Thyroid gland (tissue), 4 donors: Measurements from ENCODE around the gene TMC6. TPM values are rescaled to one million over a fixed set of nuclear protein-coding genes. Genes with fewer than 3 reads are reported as not detected.

Source experiments
- DNase-seq, 2 donors: peaks; one replicate each; pipeline ENCODE4 v3.0.0-alpha.2; 2019
- H3K27ac ChIP-seq, 3 donors: fragments of 200-600 bp; sonication (generic); 1 replicate in 2 of 3; 2 replicates in 1 of 3; pipeline ENCODE4 v1.5.1; 2016 to 2019; ENCODE audit warnings: mild to moderate bottlenecking in 1 of 3, moderate library complexity in 1 of 3
- H3K27me3 ChIP-seq: fragments of 200-600 bp; sonication (generic); one replicate; pipeline ENCODE4 v1.5.1; 2019
- H3K36me3 ChIP-seq, 2 donors: fragments of 200-600 bp; sonication (generic); one replicate each; pipeline ENCODE4 v1.5.1; 2016 to 2019
- H3K4me1 ChIP-seq, 2 donors: fragments of 200-600 bp; sonication (generic); one replicate each; pipeline ENCODE4 v1.5.1; 2017 to 2019
- H3K4me3 ChIP-seq, 3 donors: fragments of 200-600 bp; sonication (generic); replicated peaks in 1 of 3; 1 replicate in 2 of 3; 2 replicates in 1 of 3; pipeline ENCODE4 v1.5.1; 2016; ENCODE audit warnings: mild to moderate bottlenecking in 1 of 3
- H3K9me3 ChIP-seq: fragments of 200-600 bp; sonication (generic); one replicate; pipeline ENCODE4 v1.5.1; 2017
- POLR2A ChIP-seq, 2 donors: fragments of 450-650 bp; IDR thresholded peaks; one replicate each; pipeline ENCODE4 v1.6.1; 2017; ENCODE audit warnings: antibody characterized with exemption in 2 of 2, mild to moderate bottlenecking in 2 of 2, moderate library complexity in 1 of 2
- WGBS, 2 donors: methylation state at CpG; one replicate each; pipeline ENCODE4 v1.1.5; 2017; 5-methylcytosine and 5-hydroxymethylcytosine counted together
- intact Hi-C: fragments of 100-400 bp; cut with DNase I; formaldehyde crosslinking; loops from one replicate; pipeline ENCODE4 v1.15.1; 2023
- total RNA-seq, 4 donors: library from RNA; depleted of rRNA; stranded (reverse); fragments of >200 nt; gene quantifications; one replicate each; pipeline ENCODE4 v1.2.3, GENCODE V29; 2016
- TF ChIP-seq, protein P1 (sequence below), 6 experiments: fragments of 200-600 bp in 3 of 6; fragments of 450-650 bp in 3 of 6; sonication (generic) in 3 of 6; IDR thresholded peaks; one replicate each; pipeline ENCODE4 v1.5.1; 2016 to 2019; ENCODE audit warnings: antibody characterized with exemption in 6 of 6, mild to moderate bottlenecking in 2 of 6, inconsistent platforms in 1 of 6, moderate library complexity in 1 of 6

Gene TMC6
- total RNA-seq, 4 donors from 2014 or later = 10.0 to 22.8 (median 20.4) TPM

DNA sequence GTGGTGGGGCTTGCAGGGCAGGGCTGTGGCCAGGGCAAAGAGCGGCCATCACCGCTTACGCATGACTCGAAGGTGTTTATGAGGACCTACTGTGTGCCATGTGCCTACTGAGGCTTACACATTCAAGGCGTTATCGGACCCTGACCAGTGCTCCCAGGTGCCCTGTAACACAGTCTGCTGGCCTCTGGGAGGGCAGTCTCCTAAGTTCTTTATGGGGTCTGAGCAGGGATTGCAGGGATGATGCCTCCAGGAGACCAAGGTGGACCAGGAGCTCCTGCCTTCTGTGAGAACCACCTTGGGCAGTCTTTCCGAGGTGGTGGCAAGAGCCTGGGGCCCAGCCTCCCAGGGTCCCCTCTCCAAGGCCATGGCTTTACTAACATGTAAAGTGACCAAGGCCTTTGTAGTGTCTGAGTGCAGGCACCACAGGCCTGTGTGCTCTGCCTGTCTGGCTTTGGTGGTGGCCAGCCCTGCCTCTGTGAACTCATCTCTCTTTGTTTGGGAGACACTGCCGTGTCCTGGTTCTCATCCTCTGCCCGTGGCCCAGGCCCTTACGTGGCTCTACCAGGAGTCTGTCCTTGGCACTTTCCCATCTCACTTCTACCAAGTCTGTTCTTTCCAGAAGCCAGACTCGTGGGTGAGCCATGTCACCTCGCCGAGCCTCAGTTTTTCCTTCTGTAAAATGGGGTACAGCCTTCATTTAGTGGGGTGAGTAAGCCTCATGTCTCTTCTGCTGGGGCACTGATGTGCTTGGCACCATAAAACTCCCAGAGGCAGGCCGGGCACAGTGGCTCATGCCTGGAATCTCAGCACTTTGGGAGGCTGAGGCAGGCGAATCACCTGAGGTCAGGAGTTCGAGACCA lies 36.4 kb upstream of the TMC6 start:
- no peaks in the 10 kb centered on the region for H3K27me3 ChIP-seq
- H3K4me1 ChIP-seq = peaks cover 7 to 11% of the 10 kb centered on the region in 2 donors
- 96 to 98% methylated on average over 14 to 15 of the region's 16 CpGs for WGBS, 2 donors
- H3K27ac ChIP-seq = no peak overlapping the region
- H3K4me3 ChIP-seq = no peak overlapping the region
- intact Hi-C loops = no loop called here
- no peaks in the 10 kb centered on the region for H3K36me3 ChIP-seq
- no peak for TF ChIP-seq POLR2A (IDR thresholded peaks at IDR 0.05)
- TF ChIP-seq, protein P1, sequence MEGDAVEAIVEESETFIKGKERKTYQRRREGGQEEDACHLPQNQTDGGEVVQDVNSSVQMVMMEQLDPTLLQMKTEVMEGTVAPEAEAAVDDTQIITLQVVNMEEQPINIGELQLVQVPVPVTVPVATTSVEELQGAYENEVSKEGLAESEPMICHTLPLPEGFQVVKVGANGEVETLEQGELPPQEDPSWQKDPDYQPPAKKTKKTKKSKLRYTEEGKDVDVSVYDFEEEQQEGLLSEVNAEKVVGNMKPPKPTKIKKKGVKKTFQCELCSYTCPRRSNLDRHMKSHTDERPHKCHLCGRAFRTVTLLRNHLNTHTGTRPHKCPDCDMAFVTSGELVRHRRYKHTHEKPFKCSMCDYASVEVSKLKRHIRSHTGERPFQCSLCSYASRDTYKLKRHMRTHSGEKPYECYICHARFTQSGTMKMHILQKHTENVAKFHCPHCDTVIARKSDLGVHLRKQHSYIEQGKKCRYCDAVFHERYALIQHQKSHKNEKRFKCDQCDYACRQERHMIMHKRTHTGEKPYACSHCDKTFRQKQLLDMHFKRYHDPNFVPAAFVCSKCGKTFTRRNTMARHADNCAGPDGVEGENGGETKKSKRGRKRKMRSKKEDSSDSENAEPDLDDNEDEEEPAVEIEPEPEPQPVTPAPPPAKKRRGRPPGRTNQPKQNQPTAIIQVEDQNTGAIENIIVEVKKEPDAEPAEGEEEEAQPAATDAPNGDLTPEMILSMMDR (IDR thresholded peaks at IDR 0.05) = no peak
- DNase-seq = no peak
- no peaks in the 10 kb centered on the region for H3K9me3 ChIP-seq

DNA sequence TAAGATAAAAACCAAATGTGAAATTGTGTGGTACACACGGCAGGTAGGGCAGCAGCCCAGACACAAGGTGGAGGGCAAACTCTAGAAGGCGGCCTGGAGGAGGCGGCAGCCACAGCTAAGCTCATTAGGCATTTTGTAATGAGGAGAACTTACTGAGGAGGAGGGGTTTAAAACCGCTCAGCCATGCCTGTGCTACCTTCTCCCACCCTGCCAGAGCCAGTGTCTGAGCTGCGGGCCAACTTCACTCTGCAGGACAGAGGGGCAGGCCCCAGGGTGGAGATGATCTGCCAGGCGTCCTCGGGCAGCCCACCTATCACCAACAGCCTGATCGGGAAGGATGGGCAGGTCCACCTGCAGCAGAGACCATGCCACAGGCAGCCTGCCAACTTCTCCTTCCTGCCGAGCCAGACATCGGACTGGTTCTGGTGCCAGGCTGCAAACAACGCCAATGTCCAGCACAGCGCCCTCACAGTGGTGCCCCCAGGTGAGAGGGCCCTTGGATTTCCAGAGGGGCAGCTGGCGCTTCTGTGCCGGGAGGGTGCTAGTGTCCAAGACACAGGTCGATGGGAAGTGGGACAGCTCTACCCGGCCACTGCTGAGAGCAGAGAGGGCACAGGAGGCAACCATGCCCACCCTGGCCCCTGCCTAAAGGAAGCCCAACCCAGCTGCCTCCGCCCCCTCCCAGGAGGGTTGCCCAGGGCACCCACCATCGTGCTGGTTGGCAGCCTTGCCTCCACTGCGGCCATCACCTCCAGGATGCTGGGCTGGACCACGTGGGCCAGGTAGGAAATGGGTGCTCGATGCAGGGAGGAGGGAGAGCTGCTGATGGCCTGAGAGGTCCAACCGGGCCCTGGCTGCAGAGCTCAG lies 35.6 kb upstream of the TMC6 start:
- Histone ChIP-seq H3K27ac (no peak overlapping the region), H3K9me3 (no peaks in the 10 kb centered on the region), H3K4me1 (peaks cover 3 to 4% of the 10 kb centered on the region in 2 donors), H3K27me3 (no peaks in the 10 kb centered on the region), H3K36me3 (no peaks in the 10 kb centered on the region), H3K4me3 (no peak overlapping the region)
- DNase-seq = peak; percentile 61 to 63
- intact Hi-C loops = no loop called here
- 56 to 61% methylated on average over 10 to 18 of the region's 22 CpGs for WGBS, 2 donors
- TF ChIP-seq, protein P1 (IDR thresholded peaks at IDR 0.05) = no peak
- TF ChIP-seq POLR2A (IDR thresholded peaks at IDR 0.05) = no peak

DNA sequence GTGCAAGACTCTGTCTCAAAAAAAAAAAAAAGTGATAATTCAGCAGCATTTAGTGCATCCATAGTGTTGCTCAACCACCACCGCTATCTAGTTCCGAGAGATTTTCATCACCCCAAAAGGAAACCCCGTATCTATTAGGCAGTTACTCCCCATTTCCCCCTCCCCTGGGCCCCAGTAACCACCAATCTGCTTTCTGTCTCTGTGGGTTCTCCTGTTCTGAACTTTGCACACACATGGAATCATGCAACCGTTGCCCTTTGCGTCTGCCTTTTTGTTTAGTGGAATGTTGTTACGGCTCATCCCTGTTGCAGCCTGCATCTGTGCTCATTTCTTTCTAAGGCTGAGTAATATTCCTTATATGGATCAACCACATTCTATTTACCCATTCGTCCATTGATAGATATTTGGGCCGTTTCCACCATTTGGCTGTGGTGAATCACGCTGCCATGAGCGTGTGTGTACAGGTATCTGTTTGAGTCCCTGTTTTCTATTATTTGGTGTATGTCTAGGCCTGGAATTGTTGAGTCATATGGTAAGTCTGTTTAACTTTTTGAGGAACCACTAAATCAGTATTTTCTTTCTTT lies 31.1 kb upstream of the TMC6 start:
- no peak overlapping the region for H3K4me3 ChIP-seq
- no peaks in the 10 kb centered on the region for H3K4me1 ChIP-seq
- 79 to 92% methylated on average over 10 of the region's 10 CpGs for WGBS, 2 donors
- DNase-seq = no peak
- no peaks in the 10 kb centered on the region for H3K9me3 ChIP-seq
- no peaks in the 10 kb centered on the region for H3K36me3 ChIP-seq
- intact Hi-C loops = no loop called here
- no peak overlapping the region for H3K27ac ChIP-seq
- H3K27me3 ChIP-seq = no peaks in the 10 kb centered on the region
- TF ChIP-seq, protein P1 (IDR thresholded peaks at IDR 0.05) = no peak
- TF ChIP-seq POLR2A (IDR thresholded peaks at IDR 0.05) = no peak

DNA sequence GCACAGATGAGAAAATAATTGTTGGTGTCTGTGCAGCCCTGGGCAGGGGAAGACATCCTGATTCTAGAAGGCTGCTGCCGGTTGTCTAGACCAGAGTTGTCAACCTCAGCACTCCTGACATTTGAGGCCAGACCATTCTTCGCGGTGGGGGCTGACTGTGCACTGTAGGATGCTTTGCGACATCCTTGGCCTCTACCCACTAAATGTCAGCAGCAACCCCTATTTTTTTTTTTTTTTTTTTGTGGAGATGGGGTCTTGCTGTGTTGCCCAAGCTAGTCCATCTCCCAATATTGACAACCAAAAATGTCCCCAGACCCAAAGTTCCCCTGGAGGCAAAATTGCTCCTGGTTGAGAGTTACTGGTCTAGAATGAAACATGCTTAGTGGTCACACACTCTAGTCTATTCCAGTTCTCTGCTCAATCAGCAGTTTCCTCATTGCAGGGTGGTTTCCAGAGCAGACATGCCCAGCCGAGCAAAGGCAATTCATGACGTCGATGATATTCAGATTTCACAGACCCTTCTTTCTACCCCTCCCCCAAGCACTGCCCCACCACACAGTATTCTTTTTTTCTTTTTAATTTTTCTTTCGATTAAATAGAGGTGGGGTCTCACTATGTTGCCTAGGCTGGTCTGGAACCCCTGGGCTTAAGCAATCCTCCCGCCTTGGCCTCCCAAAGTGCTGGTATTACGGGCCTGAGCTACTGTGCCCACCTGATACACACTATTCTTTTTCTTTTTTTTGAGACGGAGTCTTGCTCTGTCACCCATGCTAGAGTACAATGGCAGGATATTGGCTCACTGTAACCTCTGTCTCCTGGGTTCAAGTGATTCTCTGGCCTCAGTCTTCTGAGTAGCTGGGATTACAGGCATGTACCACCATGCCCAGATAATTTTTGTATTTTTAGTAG lies 26.6 kb upstream of the TMC6 start:
- intact Hi-C loops = no loop called here

More for the DNA sequence above, 26.6 kb upstream of the TMC6 start:
- DNase-seq = no peak
- no peaks in the 10 kb centered on the region for H3K36me3 ChIP-seq
- TF ChIP-seq, protein P1 (IDR thresholded peaks at IDR 0.05) = no peak
- TF ChIP-seq POLR2A (IDR thresholded peaks at IDR 0.05) = no peak
- no peak overlapping the region for H3K4me3 ChIP-seq
- no peak overlapping the region for H3K27ac ChIP-seq
- no peaks in the 10 kb centered on the region for H3K27me3 ChIP-seq
- WGBS, 2 donors = 77 to 79% methylated on average over 11 of the region's 11 CpGs
- no peaks in the 10 kb centered on the region for H3K4me1 ChIP-seq
- H3K9me3 ChIP-seq = no peaks in the 10 kb centered on the region
